ENCODE data around the gene DPCD.

Gene DPCD

DNA sequence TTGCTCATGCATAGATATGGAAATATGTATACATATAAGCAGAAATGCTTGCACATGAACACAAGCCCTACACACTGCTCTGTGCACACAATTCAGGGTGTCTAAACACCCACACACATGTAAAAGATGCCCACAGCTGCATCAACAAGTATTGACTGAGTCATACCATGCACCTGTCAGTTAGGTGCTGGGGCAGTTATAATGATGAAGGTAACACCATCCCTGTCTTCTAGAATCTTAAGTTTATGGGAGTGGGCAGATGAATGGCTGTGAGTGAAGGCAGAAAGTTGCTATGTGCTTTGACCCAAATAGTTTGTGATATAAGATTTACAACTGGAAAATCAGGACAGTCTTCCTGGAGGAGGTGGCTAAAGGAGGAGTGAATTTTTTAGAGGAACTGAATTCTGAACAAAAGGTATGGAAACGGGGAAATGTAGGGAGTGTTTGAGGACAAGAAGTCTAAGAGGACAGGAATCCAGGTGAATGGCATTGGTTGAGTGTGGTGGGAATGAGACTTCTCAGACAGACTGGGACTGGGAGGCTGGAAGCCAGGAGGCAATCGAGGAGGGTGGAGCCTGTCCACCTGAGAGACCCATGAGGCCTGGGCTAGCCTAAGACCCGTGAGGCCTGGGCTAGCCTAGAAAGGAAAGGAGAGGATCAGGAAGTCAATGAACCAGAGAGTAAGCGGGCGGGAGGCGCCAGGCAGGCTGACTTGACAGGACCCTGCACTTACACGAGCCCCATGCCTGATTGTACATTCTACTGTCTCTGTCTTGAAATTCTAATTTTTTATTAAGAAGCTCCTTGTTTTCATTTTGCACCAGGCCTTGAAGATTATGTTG is 20.7 kb upstream of the DPCD start:
- no peak for FAIRE-seq

DNA sequence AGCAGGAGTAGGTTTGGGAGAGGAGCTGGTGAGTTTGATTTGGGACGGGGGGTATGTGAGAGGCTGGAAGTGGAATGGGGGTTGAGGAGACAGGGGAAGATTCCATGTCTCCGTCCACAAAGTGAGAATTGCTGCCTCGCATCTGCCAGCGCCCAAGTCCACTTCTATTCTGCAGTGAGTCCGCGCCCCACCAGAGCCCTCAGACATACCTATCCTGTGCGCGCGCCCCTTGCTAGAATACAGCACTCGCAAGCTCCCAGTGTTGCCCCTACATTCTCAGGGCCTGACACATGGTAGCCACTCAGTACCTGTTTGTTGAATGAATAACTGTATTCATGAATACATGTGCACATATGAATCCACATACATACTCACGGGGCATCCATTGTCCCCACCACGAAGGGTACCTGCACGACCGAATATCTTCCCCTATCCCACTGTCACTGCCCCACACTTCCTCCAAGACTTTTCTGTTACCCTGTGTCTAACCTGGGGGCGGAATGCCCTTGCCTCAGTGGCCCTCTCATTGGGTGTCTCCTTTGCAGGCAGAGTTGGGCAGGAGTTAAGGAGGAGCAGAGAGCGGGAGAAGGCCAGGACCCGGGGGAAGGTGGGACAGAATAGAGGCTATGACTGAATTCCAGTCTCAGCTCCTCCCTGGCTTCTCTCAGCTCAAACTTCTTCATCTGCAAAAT is 19.9 kb upstream of the DPCD start:
- no peak for FAIRE-seq

DNA sequence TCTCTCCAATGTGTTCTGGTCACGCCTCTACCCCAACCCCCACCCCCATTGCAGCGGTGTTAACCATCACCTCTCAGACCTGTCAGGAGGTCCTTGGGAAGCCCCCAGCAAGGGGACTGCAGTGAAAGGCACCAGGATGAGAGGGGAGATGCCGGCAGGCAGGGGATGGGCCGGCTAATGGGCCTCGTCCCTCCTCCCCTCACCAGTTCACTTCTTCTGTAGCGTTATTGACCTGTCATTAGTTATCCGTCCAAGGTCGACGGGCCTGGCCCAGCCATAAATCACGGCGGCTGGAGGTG is 18.8 kb upstream of the DPCD start:
- FAIRE-seq = no peak

DNA sequence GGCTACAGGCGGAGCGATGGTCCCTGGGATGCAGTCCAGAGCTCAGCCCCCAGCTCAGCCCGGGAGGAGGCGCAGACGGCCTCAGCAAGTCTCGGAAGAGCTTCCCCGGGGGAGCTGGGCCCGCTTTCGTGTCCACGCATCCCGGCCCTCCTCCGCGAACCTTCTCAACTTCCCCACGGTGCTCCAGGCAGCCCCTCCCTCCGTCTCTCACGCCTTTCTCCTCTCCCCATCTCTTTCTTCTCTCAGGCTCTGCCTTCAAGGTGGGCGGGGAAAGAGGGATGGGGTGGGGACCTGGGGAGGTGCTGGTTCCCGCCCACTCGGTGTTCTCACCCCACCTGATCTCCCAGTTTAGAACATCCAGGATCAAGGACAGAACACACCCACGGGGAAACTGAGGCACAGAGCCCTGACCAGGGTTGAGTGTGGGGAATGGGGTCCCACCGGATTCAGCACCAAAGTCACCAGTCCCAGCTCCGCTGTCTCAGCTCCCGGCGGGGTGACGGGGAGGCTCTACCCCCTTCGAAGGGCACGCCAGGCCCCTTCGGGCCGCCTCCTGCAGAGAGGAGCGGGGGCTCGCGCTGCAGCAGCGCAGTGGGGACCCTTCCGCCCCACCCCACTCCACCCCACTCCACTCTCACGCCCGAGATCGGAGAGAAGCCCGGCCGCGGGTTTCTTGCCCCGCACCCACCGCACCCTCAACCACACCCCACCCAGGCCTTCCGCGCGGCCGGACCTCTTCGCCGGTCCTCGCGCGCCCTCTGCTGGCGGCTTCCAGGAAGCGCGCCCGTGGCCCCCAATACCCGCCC is 18.3 kb upstream of the DPCD start:
- FAIRE-seq = peak; percentile 23

DNA sequence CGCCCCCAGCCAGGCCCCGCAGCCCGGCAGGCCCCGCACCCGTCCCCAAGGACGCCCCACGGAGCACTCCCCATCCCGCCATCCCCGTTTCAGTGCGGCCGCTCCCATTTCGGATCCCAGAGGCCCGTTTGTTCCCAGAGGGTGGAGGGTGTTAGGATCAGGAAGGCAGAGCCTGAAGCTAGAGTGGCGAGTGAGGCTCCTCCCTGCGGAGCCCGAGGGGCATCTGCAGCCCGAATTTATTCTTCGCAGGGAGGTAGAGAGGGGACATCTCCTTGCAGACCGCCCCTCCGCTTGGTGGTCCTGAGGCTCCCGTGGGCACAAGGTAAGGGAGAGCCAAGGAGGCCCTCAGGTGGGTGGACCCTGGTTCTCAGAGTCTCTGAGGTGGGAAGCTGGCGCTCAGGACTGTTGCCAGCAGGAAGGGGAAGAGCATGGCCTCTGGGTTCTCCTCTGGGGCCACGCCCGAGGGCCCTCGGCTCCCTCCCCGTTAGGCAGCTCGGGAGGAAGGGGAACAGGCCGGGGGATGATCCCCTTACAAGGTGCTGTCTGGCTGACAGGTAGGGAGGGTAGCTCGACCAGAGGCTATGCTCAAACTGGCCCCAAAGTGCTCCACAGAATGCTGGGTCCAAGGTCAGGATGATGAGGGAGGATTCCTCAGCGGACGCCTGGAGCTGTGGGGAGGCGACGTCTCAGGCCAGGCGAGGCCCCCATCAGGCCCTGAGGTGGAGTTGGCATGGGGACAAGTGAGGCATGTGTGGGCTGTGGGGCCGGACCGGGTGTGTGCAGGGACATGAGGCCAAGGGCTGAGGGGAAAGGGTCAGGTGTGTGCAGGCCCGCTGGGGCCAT is 17.5 kb upstream of the DPCD start:
- FAIRE-seq = no peak

DNA sequence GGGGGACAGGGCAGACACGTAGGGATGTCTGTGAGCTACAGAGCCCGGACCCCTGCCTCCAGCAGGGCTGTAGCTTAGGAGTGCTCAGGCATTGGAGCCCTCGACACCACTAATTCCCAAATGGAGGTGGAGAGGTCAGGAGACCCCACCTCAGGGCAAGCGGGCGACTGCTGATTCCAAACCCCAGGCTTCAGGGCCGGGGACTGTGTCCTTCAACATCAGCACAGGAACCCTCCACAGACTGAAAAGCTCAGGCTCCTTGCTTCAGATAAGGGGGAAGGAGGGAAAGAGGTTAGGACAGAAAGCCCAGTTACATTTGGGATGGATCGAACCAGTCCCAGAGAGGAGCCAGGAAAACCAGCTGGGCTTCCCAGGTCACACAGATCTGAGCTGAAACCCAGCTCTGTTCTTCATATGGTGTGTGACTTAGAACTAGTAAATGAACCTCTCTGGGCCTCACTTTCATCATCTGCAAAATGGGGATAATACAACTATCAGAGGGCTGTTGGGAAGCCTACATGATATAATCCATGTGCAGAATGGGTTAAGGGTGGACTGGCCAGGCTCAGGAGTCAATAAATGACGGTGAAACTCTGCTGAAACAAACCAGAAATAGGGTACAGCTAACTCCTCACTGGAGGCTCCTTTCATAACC is 16.7 kb upstream of the DPCD start:
- no peak for FAIRE-seq

DNA sequence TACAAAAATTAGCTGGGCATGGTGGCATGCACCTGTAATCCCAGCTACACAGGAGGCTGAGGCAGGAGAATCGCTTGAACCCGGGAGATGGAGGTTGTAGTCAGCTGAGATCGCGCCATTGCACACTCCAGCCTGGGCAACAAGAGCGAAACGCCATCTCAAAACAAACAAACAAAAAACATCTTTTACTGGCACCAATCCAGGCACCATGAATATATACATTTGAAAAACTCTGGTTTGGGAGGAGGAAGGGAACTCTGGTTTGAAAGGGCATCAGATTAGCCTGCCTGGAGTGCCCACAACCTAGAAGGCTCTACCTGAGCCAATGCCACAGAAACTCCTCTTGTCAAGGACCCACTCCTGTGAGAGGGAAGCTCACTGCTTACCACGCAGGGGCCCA is 16.0 kb upstream of the DPCD start:
- no peak for FAIRE-seq

DNA sequence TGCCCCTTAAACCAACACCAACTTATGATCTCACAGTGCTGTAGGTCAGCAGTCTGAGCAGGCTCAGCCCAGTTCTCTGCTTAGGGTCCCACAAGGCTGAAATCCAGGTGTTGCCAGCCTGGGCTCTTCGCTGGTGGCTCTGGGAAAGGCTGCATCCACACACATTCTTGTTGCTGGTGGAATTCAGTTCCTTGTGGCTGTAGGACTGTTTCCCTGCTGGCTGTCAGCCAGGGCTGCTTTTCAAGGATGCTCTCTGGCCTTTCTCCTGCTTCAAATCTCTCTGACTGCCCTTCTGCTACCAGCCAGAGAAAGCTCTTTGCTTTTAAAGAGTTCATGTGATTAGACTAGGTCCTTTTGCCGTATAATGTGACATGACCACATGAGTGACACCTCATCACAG is 15.3 kb upstream of the DPCD start:
- FAIRE-seq = no peak

DNA sequence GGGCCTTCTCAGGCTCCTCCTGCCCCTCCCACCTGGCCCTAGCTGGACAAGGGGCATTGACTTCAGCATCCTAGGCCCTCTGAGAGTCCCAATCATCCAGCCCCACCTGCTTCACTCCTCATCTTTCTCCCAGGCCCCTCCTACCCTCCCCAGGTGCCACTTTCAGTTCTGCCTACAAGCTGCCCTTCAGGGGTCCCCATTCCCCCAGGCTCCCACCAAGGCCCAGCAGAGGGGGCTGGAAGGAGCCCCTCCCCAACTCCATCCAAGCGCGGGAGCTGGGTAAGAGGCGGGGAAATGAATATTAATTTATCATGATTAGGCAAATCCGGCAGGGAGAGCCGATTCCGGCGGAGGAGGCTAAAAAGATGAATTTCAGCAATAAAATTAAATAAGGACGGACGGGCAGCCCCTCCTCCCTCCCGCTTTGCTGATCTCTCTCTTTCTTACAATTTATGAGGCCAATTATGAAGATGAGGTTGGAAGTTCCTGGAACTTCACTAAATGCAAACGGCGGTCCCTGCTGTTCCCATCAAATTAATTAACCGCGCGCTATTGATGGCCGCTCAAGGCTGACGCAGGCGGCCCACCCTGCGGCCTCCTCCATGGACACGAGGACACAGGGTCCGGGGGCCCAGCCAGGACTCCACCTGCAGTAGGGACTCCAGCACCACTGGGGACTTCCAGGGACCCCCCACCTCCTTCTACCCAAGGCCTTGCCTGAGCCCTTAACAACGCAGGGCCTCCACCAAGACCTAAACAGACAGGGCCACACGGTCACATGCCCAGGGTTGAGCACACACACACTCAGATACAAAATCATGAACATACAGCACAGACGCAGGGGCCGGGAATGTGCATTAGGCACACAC is 14.0 kb upstream of the DPCD start:
- FAIRE-seq = no peak

DNA sequence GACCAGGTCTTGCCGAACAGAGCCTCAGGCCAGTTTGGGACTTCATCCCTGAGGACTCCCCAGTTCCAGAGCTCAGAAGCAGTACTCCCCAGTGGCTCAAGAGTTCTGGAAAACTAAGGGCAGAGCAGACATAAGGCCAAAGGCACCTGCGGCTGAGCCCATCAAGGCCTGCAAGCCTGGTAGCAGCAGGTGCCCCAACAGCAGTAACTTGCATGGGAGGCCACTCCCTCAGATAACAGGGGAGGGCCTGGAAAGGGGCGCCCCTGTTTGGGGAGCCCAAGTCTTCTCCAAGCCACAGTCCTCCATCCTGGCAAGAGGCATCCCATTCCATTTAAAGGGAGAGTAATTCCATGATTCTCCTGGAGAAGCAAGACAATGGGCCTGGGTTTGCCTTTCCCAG is 13.0 kb upstream of the DPCD start:
- no peak for FAIRE-seq

DNA sequence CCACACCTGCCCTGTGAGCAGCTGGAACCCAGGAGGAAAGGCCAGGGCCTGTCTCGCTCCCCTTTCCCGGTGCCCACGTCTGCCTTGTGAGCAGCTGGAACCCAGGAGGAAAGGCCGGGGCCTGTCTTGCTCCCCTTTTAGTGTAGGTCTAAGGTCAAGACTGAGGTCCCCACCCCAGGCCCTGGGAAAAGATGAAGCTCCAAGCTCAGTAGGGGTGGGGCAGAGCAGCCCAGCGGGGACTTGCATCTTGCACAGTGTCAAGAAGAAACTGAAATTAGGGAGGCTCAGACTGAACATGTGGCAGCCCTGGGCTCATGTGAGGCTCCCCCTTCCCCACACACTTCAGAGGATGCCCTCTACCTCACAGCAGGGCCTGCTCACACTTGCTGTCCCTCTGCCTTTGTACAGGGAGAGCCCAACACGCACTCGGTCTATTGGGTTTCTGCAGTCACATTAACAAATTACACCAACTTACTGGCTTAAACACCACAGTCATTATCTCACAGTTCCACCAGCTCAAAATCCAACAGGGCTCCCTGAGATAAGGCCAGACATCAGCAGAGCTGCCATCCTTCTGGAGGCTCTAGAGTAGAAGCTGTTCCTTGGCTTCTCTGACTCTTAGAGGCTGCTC is 12.4 kb upstream of the DPCD start:
- FAIRE-seq = no peak

DNA sequence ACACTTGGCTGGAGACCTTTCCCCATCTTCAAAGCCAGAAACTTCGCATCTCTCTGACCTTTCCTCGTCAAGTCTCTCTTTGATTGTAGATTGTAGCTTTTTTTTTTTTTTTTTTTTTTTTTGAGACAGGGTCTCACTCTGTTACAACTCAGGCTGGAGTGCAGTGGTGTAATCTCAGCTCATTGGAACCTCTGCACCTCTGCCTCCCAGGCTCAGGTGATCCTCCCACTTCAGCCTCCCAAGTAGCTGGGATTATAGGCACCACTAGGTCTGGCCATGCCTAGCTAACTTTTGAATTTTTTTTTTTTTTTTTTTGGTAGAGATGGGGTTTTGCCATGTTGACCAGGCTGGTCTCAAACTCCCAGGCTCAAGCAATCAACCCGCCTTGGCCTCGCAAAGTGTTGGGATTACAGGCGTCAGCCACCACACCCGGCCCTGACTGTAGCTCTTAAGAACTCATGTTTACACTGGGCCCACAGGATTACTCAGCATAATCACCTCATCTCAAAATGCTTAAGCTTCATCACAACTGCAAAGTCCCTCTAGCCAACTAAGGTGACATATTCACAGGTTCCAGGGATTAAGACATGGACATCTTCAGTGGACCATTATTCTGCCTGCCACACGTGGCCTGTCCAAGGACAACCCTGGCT is 11.8 kb upstream of the DPCD start:
- no peak for FAIRE-seq

DNA sequence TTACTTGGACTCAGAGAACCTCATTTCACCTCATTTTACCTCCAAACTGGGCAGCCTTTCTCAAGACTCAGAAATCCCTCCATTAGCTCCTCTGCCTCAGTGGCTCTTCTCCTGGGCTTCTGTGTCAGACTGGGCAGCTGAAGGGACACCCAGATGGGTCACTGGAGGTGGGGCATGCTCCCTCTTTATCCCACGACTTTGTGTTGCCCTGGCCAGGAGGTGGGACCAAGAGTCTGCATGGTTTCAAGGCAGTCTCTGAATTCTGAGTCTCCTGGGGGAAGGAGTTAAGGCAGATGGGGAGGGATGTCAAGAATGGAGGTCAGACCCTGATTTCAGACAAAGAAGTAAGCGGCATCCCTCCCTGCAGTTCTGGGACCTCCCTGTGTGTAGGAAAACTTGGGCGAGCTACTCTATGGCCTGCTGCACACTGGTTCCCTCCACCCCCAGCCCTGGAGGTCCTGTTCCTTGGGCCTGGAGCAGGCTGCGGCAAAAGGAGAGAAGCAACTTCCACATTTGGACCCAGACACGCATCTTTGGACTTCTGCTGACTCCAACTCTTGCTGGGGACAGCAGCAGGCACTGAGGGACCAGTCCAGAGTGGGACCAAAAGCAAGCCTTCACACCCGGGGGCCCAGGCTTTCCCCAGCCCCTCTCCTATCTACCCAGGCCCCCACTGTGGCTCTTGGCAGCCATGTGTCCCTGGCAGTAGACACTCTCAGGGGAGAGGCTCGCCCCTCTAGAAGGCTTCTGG is 10.8 kb upstream of the DPCD start:
- no peak for FAIRE-seq

DNA sequence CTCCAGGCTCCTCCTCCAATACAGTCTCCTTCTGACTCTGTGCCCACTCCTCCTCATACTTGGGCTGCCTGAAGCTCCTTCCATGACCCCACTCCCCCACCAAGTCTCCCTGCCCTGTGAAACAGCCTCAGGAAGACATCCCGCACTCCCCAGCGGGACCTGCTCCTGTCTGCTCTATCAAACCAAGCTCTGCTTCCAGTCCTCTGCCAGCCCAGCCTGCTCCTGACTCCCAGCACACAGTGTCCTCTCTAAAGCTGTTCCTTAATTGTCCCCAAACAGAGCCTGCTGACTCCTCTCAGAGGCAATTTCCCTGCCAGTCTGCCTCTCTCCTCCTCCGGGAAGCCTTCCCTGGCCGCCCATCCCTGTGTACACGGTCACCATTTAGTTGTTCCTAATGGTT is 9.9 kb upstream of the DPCD start:
- no peak for FAIRE-seq

DNA sequence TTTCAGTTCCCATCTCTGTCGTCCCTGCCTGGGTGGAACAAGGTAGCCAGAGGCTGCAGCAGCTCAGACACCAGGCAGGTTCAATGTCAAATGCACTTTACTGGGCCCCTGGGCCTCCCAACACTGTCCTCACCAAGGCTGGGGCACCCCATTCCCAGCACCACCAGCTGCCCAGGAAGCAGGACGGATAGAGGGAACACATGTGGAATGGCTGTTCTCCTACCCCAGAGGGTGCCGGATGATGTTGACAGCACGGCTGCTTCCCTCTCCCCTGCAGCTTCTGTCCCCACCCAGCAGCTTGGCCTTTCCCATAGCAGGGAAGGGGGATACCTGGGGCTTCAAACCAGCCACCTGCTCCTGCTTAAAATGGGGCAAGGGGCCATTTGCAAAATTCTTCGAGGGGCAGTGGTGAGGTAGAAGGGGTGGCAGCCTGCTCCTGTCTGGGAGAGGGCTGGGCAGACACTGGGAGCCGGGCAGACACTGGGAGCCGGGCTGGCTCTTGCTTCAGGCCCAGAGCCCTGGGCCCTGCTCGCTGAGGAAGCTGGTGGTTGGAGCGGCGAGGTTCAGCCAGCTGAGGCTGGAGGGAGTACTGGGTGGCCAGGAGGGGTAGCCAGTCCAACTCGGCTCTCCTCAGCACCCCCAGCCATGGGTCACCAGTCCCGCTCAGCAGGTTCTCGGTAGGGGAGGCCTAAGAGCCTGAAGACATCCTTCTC is 9.2 kb upstream of the DPCD start:
- FAIRE-seq = no peak

DNA sequence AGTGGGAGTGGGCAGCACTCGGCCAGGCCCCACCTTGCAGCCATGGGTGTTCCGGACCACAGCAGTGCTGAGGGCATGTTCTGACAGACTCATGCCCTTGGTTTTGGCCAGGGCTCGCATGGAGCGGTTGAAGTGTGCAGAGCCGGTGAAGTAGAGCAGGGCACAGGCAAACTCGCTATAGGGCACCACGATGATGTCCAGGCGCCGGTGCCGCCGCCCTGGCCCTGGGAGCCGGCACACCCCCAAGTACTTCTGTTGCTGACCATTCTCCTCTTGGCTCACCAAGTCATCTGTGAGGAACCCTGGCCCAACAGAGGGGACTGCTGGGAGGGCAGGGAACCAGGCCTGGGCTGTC is 8.6 kb upstream of the DPCD start:
- no peak for FAIRE-seq

DNA sequence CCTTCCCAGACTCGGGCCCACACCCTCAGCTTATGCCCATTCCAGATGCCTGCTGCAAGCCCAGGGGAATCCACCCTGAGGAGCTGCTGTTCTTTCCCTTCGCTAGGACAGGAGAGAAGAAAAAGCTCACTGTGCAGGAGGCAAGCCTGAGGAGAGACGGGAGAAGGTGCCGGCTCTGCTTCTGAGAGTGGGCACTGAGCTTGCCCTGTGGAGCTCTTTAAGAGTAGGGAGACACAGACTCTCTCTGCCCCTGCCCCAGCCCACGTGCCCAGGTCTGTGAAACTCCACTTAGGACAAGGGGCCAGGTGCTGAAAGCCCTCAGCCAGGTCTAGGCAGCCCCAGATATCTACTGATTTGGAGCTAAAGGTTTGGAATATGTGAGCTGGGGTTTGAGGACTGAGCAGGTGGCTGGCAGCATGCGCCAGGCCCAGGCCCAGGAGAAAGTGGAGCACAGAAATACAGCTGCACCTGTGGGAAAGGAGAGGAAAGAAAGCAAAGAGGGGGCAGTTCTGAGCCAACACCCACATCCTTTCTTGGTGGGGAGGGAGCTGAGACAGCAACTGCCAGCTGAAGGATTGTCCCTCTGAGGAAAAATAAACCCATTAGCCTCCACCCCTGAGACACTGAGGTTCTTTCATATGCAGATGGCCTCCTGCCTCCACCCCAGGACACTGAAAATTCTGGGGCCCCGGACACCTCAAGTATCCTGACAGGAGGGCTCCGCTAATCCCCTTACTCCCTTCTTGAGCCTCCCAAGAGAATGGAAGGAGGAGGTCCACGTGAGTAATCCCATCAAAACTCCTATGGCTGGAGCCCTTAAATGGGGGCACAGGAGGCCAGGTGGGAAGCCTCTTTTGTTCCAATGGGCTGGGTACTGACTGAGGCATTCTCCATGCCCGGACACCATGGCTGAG is 7.4 kb upstream of the DPCD start:
- FAIRE-seq = no peak

DNA sequence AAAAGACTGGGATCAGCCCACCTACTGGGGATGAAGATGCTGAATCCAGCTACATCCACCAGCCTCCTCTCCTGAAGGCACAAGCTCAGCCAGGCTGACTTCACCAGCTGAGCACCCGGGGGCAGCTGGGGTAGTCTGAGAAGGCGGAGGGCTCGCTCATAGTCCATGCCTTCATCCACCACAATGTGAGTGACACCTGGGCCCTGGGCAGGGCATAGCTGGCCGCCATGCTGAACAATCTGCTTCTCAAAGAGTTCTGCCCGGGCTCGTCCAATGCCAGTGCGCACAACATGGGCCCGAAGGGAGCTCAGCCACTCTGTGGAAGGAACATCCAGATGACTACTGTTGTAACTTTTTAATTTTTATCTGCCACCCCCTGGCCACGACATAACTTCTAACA is 2.3 kb upstream of the DPCD start:
- no peak for FAIRE-seq
